HFFc6 (cell line): ENCODE data around the gene PITPNM1. TPM values are rescaled to one million over a fixed set of nuclear protein-coding genes. Genes with fewer than 3 reads are reported as not detected.
A peak's percentile ranks its signal among the peaks of the same experiment; 100 is the strongest.

Experiments
- DNase-seq: peaks from one replicate; pipeline ENCODE4 v3.0.0-alpha.2; 2018
- H3K27ac Mint-ChIP-seq: 2 replicates; pipeline ENCODE4 v1.8.0; 2020; ENCODE audit warnings: mild to moderate bottlenecking, mixed read lengths
- H3K27me3 Mint-ChIP-seq: 2 replicates; pipeline ENCODE4 v1.8.0; 2021; ENCODE audit warnings: mild to moderate bottlenecking, moderate library complexity, mixed read lengths; ENCODE audit not compliant: insufficient read depth
- H3K36me3 Mint-ChIP-seq: 2 replicates; pipeline ENCODE4 v1.8.0; 2021; ENCODE audit warnings: low read depth, mixed read lengths
- H3K4me1 Mint-ChIP-seq: 2 replicates; pipeline ENCODE4 v1.8.0; 2020; ENCODE audit warnings: low read depth, mixed read lengths
- H3K4me3 Mint-ChIP-seq: 2 replicates; pipeline ENCODE4 v1.8.0; 2020; ENCODE audit warnings: mild to moderate bottlenecking, moderate library complexity, mixed read lengths
- H3K9me3 Mint-ChIP-seq: 2 replicates; pipeline ENCODE4 v1.8.0; 2020; ENCODE audit warnings: mild to moderate bottlenecking, mixed read lengths
- CTCF ChIP-seq: fragments of 200-600 bp; sonication (generic); IDR thresholded peaks from 2 replicates; pipeline ENCODE4 v1.5.0; 2021; ENCODE audit warnings: antibody characterized with exemption, mild to moderate bottlenecking
- total RNA-seq, 6 experiments: library from RNA; stranded (reverse); fragmentation: NEBNext Ultra II Directional; extraction: Animal tissue kit (Norgen Biotek cat#: 25700); gene quantifications; 2 replicates in 1 of 6; 3 replicates in 5 of 6; pipeline ENCODE4 v1.2.3, GENCODE V29; 2021

The PITPNM1 gene
- total RNA-seq, 6 experiments from 2014 or later = 19.6 to 30.3 (median 23.5) TPM

- H3K27me3 Mint-ChIP-seq = peaks cover 10% of the 10 kb centered on the region
- H3K27ac Mint-ChIP-seq = peak overlapping the region; percentile 75
- peaks cover 9% of the 10 kb centered on the region for H3K36me3 Mint-ChIP-seq
- H3K4me3 Mint-ChIP-seq = peak overlapping the region; percentile 89
- H3K9me3 Mint-ChIP-seq = no peaks in the 10 kb centered on the region
- H3K4me1 Mint-ChIP-seq = peaks cover 37% of the 10 kb centered on the region
- TF ChIP-seq CTCF = no peak
- DNase-seq = no peak
These were observed 886 bp downstream of the PITPNM1 start for GRCh38 chr11:67504005-67504949.

- TF ChIP-seq CTCF = no peak
- Mint-ChIP-seq H3K27me3 (peaks cover 3% of the 10 kb centered on the region; the same call in 1 of the 2 replicates), H3K27ac (no peak overlapping the region), H3K4me3 (peak overlapping the region; percentile 39), H3K4me1 (peaks cover 30% of the 10 kb centered on the region), H3K36me3 (peaks cover 9% of the 10 kb centered on the region), H3K9me3 (no peaks in the 10 kb centered on the region)
- DNase-seq = no peak
These were observed 1.8 kb downstream of the PITPNM1 start for GRCh38 chr11:67503119-67504004.

- Mint-ChIP-seq H3K4me1 (peaks cover 30% of the 10 kb centered on the region), H3K27ac (no peak overlapping the region), H3K27me3 (peaks cover 3% of the 10 kb centered on the region; the same call in 1 of the 2 replicates), H3K36me3 (peaks cover 9% of the 10 kb centered on the region), H3K4me3 (peak overlapping the region; percentile 36), H3K9me3 (no peaks in the 10 kb centered on the region)
- DNase-seq = no peak
- no peak for TF ChIP-seq CTCF
These were observed 2.7 kb downstream of the PITPNM1 start for GRCh38 chr11:67502328-67502979.

- no peak for TF ChIP-seq CTCF
- no peak for DNase-seq
- peaks cover 3% of the 10 kb centered on the region; the same call in 1 of the 2 replicates for H3K27me3 Mint-ChIP-seq
- no peak overlapping the region for H3K27ac Mint-ChIP-seq
- H3K9me3 Mint-ChIP-seq = no peaks in the 10 kb centered on the region
- no peak overlapping the region for H3K4me3 Mint-ChIP-seq
- peaks cover 9% of the 10 kb centered on the region for H3K36me3 Mint-ChIP-seq
- H3K4me1 Mint-ChIP-seq = peaks cover 25% of the 10 kb centered on the region
These were observed 3.3 kb downstream of the PITPNM1 start for GRCh38 chr11:67501854-67502253.
